ENCODE measurements around the gene RANBP9.

RANBP9 gene

DNA sequence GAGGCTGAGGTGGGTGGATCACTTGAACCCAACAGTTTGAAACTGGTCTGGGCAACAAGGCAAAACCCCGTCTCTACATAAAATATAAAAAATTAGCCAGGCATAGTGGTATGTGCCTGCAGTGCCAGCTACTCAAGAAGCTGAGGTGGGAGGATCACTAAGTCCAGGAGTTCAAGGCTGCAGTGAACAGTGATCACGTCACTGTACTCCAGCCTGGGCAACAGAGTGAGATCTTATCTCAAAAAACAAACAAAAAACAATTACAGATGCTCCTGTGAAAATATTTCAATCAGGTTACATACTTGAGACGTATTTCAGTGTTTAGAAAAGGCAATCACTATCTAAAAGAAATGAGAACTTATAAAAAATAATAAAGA lies 33.8 kb downstream of the RANBP9 start:
- no peak for DNase-seq

- no peak for DNase-seq
Measured at GRCh38 chr6:13676551-13677156, 35.0 kb downstream of the RANBP9 start.

DNA sequence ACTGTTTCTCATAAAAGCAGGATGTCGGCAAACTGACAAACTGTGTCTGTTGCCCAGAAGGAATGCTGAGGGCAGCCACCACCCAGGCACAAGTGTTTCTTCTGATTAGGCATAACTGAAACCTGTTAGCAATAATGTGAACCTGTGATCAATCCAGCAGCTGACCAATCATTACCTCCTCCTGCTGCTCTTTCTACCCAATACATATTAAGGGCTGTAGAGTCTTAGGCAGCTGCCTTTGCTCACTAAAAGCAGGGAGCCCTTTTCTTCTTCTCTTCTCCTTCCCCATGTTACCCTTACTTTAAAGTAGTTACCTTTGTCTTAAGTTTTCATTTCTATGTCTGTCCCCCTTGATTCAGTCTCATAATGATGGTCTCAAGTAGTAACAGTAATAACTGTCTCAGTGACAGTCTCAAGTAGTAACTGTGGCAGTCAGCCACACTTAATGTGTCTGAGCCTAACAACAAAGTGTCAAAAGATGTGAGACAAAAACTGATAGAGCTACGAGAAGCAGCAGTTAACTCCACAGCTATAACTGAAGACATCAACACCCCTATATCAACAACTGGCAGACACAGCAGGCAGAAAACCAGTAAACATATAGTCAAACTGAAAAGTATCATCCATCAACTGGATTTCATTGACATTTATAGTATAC lies 37.0 kb downstream of the RANBP9 start:
- no peak for DNase-seq

DNA sequence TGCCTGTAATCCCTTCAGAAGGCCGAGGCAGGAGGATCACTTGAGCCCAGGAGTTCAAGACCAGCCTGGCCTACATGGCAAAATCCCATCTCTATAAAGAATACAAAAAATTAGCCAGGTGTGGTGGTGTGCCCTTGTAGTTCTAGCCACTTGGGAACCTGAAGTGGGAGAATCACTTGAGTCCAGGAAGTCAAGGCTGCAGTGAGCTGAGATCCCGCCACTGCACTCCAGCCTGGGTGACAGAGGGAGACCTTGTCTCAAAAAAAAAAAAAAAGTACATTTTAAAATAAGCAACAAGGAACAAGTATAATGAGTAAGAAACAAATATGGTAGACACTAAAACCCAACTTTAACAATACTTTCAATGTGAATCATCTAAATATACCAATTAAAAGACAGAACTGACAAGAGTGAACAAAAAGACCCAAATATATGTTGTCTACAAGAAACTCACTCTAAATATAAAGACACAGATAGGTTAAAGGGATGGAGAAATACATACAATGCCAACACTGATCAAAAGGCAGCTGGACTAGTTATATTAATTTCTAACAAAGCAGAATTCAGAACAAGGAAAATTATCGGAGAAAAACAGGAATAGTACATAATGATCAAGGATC lies 37.7 kb downstream of the RANBP9 start:
- no peak for DNase-seq

DNA sequence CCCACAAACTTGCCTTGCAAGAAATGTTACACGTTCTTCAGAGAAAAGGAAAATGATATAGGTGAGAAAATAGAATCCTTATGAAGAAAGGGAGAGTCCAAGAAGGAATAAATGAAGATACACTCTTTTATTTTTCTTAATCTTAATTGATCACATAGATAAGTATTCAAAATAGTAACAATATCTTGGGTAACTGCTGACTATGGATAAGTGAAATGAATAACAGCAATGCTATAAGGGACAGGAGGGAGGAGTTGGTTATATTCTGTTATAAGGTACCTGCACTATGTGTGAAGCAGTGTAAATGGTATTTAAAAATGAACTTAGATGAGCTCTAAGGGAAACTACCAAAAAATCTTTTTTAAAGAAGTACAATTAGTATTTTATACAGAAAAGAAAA lies 38.3 kb downstream of the RANBP9 start:
- DNase-seq: no peak

GRCh38 chr6:13672904-13673303 lies 38.7 kb downstream of the RANBP9 start:
- DNase-seq: no peak

DNA sequence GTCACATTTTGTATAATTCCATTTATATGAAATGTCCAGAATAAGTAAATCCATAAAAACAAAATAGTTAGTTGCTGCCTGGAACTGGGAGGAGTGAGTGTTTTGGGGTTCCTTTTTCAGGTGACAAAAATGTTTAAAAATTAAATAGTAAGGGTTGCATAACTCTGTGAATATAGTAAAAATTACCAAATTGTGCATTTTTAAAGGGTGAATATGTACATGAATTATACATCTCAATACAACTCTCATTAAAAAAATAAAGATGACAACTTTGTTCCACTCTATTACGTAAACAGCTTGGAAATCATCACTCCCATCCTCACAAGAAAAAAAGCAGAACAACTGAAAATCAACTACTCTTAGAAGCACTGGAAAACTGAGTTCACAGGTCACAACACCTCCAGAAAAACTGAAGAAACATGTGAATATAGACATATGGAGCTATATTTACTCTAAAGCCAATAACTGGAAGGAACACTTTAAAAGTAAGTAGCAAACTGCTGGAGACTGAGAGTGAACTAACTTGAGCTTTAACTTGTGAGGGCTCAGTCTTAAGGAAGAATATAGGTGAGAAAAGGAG lies 40.0 kb downstream of the RANBP9 start:
- no peak for DNase-seq

DNA sequence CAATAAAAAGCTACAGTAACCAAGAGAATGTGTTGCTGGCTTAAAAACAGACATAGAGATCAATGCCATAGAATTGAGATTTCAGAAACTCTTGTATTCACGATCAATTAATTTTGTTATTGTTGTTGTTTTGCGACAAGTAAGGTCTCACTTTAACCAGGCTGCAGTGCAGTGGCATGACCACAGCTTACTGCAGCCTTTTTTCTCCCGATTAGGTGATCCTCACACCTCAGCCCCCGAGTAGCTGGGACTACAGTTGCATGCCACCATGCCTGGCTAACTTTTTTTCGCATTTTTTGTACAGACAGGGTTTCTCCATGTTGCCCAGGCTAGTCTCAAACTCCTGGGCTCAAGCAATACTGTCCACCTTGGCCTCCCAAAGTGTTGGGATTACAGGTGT lies 42.2 kb downstream of the RANBP9 start:
- DNase-seq: no peak

- no peak for DNase-seq
Measured at GRCh38 chr6:13668291-13668928, 43.2 kb downstream of the RANBP9 start.

- DNase-seq: no peak
Measured at GRCh38 chr6:13667655-13668054, 44.0 kb downstream of the RANBP9 start.

- DNase-seq: no peak
Measured at GRCh38 chr6:13666194-13667105, 45.2 kb downstream of the RANBP9 start.

GRCh38 chr6:13664703-13665352 lies 46.8 kb downstream of the RANBP9 start:
- DNase-seq: no peak

- no peak for DNase-seq
Measured at GRCh38 chr6:13663986-13664385, 47.6 kb downstream of the RANBP9 start.

DNA sequence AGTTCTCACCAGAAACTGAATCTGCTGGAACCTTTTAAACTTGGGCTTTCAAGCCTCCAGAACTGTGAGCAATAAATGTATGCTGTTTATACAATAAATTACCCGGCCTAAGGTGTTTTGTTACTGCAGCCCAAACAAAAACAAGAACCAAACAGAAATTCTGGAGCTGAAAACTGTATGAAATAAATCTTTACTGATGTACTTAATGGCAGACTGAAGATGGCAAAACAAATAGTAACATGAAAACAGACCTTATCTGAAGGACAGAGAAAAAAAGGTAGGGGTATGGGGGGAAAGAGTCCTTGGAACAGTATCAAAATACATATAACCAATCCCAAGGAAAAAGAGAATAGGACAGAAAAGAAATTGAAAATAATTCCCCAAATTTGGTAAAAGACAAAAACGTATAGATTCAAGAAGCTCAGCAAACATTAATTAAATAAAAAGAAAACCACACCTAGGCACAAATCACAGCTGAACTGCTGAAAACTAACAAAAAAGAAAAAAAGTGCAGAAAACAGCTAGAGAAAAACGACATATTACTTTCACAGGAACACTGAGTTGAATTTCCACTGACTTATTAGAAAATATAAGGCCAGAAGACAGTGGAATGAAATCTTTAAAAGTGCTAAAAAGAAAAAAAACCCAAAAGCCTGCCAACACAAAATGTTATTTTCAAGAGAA lies 48.8 kb downstream of the RANBP9 start:
- DNase-seq: no peak

GRCh38 chr6:13661647-13662046 lies 50.0 kb downstream of the RANBP9 start:
- no peak for DNase-seq

DNA sequence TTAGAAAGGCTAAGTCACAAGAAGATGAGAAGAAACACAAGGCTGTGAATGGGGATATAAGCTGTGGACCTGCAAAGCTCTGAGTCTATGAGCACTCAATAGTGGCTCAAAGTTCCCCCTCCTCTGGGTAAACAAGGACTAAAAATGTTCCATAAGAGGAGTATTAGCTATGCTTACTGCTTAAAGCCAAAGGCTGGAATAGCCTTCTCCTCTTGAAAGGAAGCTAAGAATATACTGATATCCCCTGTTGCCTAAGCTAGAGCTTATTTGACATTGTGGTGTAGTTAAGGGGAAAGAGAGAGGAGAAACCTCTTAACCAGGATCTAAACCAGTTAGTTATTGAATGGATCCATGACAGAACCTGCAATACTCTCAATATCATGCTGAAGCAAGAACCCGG lies 50.7 kb downstream of the RANBP9 start:
- DNase-seq: no peak

DNA sequence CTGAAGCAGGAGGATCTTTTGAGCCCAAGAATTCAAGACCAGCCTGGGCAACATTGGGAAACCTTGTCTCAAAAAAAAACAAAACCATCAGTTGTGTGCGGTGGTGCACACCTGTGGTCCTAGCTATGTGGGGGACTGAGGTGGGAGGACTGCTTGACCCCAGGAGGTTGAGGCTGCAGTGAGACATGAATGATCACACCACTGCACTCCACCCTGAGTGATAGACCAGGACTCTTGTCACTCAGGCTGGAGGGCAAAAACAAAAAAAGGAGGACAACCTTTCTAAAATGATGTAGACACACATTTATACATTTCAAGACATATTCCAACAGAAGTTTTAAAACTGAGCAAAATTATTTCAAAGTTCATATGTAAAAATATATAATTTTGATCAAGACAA lies 51.4 kb downstream of the RANBP9 start:
- DNase-seq: no peak

- DNase-seq: no peak
Measured at GRCh38 chr6:13655700-13656099, 55.9 kb downstream of the RANBP9 start.

GRCh38 chr6:13654496-13654895 lies 57.1 kb downstream of the RANBP9 start:
- DNase-seq: no peak

- DNase-seq: no peak
Measured at GRCh38 chr6:13653296-13653695, 58.3 kb downstream of the RANBP9 start.

DNA sequence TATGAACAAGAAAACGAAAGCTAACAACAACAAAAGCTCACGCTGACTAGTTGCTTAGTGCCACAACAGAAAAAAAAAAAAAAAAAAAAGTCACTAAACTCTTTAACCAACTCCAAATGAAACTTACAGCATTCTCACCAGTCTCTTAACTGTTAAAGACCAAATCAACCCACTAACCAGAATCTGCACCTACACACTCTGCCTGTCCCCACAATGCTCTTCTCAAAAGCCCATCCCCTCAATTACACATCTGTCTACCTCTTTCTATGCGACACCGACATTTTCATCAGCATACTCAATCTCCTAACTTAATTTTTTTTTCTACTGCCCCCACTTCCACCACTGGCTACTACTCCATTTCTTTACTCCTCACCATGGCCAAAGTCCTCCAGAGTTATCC lies 62.2 kb downstream of the RANBP9 start:
- DNase-seq: no peak

GRCh38 chr6:13648850-13649249 lies 62.8 kb downstream of the RANBP9 start:
- no peak for DNase-seq
